GM12873 (cell line): ENCODE measurements around the gene MVB12B.

ENCODE experiments used
- TF ChIP-seq, protein P1 (sequence below): IDR thresholded peaks from 2 replicates; pipeline ENCODE4 v1.5.1; 2012; ENCODE audit warnings: low read depth, mild to moderate bottlenecking, moderate library complexity, low read length, control low read depth; ENCODE audit not compliant: insufficient read depth; ENCODE audit errors: missing control alignments

The MVB12B gene

DNA sequence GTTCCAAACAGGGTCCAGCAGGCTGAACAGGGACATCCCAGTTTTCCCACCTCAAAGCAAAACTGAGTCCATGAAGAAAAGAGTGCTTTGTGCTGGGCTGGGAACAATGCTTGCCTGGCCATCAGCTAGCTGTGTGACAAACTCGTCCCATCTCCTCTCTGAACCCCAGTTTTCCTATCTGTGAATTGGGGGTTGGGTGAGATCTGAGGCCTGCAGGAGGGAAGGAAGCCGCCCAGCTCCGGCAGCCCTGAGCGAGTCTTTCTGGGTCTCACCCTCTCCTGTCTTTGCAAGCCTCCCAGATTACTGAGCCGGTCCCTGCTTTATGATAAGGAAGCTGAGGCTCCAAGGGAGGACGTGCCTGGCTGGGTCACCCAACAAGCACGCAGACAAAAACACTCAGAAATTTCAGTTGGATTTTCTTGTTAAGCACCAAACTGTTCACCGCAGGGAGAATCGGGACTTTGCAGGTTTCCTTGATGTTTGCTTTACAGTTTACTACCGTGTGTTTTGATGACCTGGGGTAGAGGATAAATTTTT is 204.5 kb downstream of the MVB12B start:
- TF ChIP-seq, protein P1, sequence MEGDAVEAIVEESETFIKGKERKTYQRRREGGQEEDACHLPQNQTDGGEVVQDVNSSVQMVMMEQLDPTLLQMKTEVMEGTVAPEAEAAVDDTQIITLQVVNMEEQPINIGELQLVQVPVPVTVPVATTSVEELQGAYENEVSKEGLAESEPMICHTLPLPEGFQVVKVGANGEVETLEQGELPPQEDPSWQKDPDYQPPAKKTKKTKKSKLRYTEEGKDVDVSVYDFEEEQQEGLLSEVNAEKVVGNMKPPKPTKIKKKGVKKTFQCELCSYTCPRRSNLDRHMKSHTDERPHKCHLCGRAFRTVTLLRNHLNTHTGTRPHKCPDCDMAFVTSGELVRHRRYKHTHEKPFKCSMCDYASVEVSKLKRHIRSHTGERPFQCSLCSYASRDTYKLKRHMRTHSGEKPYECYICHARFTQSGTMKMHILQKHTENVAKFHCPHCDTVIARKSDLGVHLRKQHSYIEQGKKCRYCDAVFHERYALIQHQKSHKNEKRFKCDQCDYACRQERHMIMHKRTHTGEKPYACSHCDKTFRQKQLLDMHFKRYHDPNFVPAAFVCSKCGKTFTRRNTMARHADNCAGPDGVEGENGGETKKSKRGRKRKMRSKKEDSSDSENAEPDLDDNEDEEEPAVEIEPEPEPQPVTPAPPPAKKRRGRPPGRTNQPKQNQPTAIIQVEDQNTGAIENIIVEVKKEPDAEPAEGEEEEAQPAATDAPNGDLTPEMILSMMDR, result no peak

DNA sequence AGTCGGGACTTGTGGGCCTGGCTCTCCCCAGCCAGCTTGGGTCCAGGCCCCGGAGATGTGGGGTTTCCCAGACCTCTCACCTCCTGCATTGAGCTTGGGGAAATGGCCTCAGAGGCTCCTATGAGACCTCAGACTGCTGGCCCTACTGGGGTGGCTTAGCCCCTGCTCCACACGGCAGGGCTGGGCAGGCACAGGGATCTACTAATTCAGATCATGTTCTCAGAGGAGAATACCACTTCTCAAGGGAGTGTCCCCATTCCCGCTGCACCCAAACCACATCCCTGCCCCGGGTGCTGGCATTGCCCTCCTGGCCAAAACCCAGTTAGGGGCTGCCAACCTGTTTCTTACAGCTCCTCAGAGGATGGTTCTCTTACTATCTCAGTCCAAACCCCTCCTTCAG is 205.0 kb downstream of the MVB12B start:
- TF ChIP-seq, protein P1, result no peak

DNA sequence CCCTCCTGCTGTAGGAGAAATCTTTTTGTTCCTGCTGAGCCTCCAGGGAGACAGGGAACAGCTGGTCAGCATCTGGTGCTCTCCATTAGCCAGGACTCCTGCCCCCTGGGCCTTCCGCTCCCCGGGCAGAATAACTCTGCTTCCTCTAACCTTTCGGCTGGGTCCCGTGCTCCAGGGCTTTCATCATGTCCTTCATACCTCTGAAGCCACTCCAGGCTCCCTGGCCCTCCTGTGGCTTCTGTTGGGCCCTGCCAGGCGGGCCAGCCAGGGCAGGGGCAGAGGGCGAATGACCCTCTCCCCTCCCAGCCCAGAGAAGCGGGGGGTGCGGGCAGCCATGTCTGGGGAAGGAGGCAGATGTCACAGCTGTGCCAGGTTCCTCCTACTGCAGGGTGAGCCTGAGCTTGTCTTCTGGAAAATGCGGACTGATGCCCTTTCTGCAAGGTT is 205.4 kb downstream of the MVB12B start:
- TF ChIP-seq, protein P1, result no peak

DNA sequence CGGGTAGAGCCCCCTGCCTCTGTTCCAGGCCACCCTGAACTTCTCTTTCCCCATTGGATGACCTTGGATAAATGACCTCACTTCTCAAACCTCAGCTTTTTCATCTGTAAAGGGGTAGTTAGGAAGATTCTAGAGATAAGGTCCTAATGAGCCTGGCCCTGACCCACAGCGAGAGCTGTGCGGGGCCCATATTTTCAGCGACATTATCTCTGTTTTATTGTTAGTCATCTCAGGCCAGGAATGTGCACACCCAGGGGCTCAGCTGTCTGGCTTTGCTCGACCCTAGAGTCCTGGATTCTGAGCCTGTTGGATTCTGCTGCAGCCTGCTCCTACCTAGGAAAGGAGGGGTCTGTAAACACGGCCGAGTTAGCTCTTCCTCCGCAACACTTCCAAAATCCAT is 205.9 kb downstream of the MVB12B start:
- TF ChIP-seq, protein P1, result no peak

DNA sequence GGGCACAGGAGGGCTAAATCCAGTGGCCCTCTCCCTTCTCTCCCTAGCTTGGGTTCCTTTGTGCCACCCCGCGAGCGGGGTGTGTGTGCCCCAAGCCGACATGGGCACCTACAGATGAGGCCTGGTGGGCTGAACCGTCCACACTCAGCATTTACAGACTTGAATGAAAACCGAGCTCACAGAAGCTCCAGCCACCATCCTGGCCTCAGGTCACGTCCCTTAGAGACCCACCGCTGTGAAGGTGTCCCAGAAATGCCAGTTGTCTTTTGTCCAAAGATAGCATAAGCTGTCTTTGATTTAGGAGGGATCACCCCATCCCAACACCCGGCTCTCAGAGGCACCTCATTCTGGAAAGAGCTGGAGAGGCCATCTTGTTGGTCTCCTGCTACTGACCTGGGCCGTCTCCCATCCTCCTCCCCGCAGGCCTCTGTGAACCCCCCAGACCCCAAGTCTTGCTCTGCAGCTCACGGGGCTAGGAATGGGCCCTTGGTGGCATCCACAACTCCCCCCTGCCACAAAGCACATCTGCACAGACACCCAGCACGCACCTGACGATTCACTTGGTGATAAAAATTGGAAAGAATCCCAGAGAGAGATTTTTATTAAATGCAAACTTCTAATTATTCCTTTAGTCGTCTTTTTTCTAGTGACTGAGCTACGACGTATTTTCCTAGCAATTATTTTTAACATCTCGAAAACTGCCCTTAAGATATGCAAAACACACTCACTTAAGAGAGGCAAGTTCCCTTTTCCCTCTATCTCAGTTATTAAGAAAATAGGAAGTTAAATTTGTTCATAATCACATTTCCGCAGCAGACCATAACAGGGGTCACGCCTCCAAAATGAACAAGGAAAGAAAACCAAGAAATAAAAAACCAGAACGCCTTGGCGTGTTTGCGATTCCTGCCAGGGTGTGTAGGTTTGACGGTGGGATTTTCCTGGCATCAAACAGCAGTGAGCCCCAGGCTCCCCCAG is 206.6 kb downstream of the MVB12B start:
- TF ChIP-seq, protein P1, result no peak

DNA sequence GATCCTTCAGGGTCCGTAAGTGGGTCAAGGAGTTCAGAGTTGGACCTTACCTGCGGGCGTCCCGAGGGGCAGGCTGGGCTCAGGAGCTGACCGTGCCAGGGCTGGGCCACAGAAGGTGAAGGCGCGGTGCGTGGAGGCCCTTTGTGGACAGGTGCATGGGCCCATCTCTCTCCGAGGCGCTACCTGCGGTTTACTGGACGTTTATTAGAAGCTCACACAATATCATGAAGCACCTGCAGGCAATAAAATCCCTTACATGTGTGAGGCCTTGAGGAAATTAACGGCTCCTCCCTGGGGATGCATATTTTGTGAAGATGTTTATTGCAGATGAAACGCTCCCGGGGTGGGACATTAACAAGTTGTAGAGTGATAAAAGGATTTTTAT is 207.3 kb downstream of the MVB12B start:
- TF ChIP-seq, protein P1, result no peak

DNA sequence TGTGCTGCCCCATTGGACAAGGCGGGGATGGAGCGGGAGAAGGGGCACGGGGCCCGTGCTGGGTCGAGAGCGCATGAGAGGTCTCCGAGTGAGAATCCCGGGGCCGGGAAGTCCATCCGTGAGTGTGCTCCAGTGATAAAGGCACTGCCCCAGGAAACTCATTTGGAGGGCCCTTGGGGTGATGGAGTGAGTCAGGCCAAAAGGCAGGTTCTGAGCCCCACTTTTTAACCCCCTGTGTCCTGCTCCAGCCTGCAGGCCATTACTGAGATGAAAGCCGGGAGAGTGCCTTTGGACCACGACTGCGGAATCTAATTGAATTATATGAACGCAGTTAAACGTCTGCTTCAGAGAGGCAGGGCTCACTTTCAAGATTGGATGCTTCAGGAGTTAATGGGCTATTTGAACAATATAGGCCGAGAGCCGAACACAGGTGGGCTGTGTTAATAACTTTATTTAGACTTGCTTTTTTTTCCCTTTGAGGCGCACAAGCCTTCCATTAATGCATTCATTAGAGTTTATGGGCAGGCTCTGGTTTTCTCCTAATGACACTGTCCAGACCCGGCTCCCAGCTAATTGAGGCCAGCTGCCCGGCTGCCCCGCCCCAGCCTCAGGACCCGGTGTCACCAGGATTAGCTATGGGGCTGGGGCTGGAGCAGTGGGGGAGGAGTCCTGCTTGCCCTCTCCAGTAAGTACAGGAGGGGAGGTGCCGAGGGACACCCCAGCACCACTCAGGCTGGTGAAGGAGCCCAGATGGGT is 208.0 kb downstream of the MVB12B start:
- TF ChIP-seq, protein P1, result no peak
